ENCODE measurements around the gene ENTPD8.

DNA sequence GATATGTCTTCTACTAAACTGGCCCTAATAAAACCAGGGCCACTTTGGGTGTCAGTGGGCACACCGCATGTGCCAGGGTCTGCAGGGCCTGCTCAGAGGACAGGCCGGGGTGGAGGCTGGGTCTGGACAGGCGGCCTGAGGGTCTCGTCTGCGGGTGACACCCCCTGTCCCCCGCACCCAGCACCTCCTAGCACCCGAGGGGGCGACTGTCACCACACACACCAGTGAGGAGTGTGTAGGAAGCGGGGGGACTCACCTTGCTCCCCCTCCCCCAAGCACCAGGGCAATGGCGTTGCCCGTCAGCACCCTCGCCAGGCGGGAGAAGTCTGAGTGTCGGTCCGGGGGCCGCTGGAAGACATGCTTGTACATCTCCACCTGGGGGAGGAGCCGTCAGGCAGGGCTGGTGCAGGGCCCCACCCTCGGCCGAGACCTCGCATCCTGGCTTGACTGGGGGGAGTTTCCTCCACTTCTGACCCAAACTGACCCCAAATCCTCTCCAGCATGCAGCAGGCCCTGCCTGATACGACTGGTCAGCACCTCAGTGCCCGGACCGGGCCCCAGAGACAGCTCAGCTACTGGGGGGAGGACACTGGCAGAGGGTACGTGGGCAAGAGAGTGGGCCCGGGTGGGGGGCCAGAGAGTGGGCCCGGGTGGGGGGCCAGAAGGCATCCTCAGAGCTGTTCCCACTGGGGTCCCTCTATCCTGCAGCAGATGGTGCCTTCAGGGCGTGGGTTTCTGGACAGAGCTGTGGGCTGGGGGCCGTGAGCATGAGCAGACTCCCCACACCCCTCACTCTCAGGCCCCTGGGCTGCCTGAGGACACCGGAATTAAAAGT, 36.8 kb upstream of the ENTPD8 start:
- TF ChIP-seq, protein P1, sequence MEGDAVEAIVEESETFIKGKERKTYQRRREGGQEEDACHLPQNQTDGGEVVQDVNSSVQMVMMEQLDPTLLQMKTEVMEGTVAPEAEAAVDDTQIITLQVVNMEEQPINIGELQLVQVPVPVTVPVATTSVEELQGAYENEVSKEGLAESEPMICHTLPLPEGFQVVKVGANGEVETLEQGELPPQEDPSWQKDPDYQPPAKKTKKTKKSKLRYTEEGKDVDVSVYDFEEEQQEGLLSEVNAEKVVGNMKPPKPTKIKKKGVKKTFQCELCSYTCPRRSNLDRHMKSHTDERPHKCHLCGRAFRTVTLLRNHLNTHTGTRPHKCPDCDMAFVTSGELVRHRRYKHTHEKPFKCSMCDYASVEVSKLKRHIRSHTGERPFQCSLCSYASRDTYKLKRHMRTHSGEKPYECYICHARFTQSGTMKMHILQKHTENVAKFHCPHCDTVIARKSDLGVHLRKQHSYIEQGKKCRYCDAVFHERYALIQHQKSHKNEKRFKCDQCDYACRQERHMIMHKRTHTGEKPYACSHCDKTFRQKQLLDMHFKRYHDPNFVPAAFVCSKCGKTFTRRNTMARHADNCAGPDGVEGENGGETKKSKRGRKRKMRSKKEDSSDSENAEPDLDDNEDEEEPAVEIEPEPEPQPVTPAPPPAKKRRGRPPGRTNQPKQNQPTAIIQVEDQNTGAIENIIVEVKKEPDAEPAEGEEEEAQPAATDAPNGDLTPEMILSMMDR (conservative IDR thresholded peaks at IDR 0.05 in 1 of 2, IDR thresholded peaks at IDR 0.05 in 1 of 2; ENCODE audit: low read depth in 1 of 2, low read length in 2 of 2) = no peak
- TF ChIP-seq EZH2 (IDR thresholded peaks at IDR 0.05; ENCODE audit: low read length, missing control alignments) = no peak

Measured in fibroblast of lung (primary cell).